Sigmoid colon (tissue), 7 donors: Measurements from ENCODE around the gene ZXDC. TPM values are rescaled to one million over a fixed set of nuclear protein-coding genes. Genes with fewer than 3 reads are reported as not detected.

Experiments
- DNase-seq: peaks from one replicate; pipeline ENCODE4 v3.0.0-alpha.2; 2019
- H3K27ac ChIP-seq, 4 donors: fragments of 200-600 bp; sonication (generic); one replicate each; pipeline ENCODE4 v1.5.1; 2016 to 2019; ENCODE audit warnings: mild to moderate bottlenecking in 1 of 4
- H3K27me3 ChIP-seq, 3 donors: fragments of 200-600 bp; sonication (generic); one replicate each; pipeline ENCODE4 v1.5.1; 2019; ENCODE audit warnings: mild to moderate bottlenecking in 1 of 3
- H3K36me3 ChIP-seq, 4 donors: fragments of 200-600 bp; sonication (generic); one replicate each; pipeline ENCODE4 v1.5.1; 2016 to 2019
- H3K4me1 ChIP-seq, 4 donors: fragments of 200-600 bp; sonication (generic); one replicate each; pipeline ENCODE4 v1.5.1; 2017 to 2019
- H3K4me3 ChIP-seq, 4 donors: fragments of 200-600 bp; sonication (generic); one replicate each; pipeline ENCODE4 v1.5.1; 2017 to 2019; ENCODE audit warnings: mild to moderate bottlenecking in 2 of 4, moderate library complexity in 1 of 4
- H3K9me3 ChIP-seq, 4 donors: fragments of 200-600 bp in 3 of 4; sonication (generic) in 3 of 4; one replicate each; pipeline versions ENCODE4 v1.5.1 to v1.6.1; 2013 to 2019
- EP300 ChIP-seq, 4 donors: sonication (generic); formaldehyde crosslinking; IDR thresholded peaks; one replicate each; pipeline ENCODE4 v1.6.1; 2017; ENCODE audit warnings: antibody characterized with exemption in 4 of 4
- POLR2A ChIP-seq, 2 donors: fragments of 450-650 bp; IDR thresholded peaks; one replicate each; pipeline ENCODE4 v1.6.1; 2016; ENCODE audit warnings: antibody characterized with exemption in 2 of 2, mild to moderate bottlenecking in 2 of 2, moderate library complexity in 2 of 2
- POLR2AphosphoS5 ChIP-seq, 4 donors: sonication (generic); formaldehyde crosslinking; IDR thresholded peaks; one replicate each; pipeline ENCODE4 v1.6.1; 2017; ENCODE audit warnings: antibody characterized with exemption in 4 of 4
- WGBS, 2 donors: extraction: QIAGEN DNeasy Blood & Tissue Kit; methylation state at CpG; one replicate each; pipeline ENCODE4 v1.1.7; 2013; 5-methylcytosine and 5-hydroxymethylcytosine counted together
- intact Hi-C: fragments of 100-400 bp; cut with DNase I; formaldehyde crosslinking; loops from one replicate; pipeline ENCODE4 v1.15.1; 2023
- polyA plus RNA-seq, 3 donors: library from polyadenylated mRNA; stranded (reverse); fragments of 200-250 nt; gene quantifications; one replicate each; pipeline ENCODE4 v1.2.3, GENCODE V29; 2013
- total RNA-seq, 4 donors: library from RNA; depleted of rRNA; stranded (reverse); fragments of >200 nt; gene quantifications; one replicate each; pipeline ENCODE4 v1.1.0, GENCODE V29; 2016
- TF ChIP-seq, protein P1 (sequence below), 4 experiments: fragments of 450-650 bp in 3 of 4; fragments of 200-600 bp in 1 of 4; IDR thresholded peaks; one replicate each; pipeline ENCODE4 v1.5.1; 2016 to 2019; ENCODE audit warnings: antibody characterized with exemption in 4 of 4, mild to moderate bottlenecking in 3 of 4, moderate library complexity in 2 of 4
- donor health status: healthy with polysubstance abuse.
- donor health status: Bipolar disorder and iron deficiency.
- donor health status: healthy.

The ZXDC gene
- total and polyA plus RNA-seq, 7 donors: 5.5 to 33.8 (median 26.4) TPM

DNA sequence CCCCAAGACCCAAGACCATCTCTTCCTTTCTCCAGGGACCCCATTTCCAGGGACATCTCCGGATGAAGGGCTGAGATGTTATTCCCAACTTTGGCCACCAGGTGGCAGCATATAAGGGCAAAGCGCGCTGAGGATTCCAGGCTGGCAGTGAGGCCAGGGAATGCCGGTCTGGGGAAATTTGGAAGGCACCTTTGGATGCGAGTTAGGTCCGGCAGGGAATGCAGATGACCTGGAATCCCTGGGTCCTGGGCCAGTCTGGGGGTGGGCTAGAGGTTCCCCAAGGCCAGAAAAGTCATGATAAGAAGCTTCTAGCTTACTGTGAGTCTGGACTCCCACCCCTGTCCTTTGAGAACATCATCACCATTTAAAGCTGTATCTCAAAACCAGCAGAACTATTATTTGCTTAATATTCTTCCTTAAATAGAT, 46.7 kb upstream of the ZXDC start:
- no peak for TF ChIP-seq POLR2AphosphoS5 (IDR thresholded peaks at IDR 0.05)
- TF ChIP-seq POLR2A (IDR thresholded peaks at IDR 0.05): no peak
- TF ChIP-seq EP300 (IDR thresholded peaks at IDR 0.05): no peak
- TF ChIP-seq, protein P1, sequence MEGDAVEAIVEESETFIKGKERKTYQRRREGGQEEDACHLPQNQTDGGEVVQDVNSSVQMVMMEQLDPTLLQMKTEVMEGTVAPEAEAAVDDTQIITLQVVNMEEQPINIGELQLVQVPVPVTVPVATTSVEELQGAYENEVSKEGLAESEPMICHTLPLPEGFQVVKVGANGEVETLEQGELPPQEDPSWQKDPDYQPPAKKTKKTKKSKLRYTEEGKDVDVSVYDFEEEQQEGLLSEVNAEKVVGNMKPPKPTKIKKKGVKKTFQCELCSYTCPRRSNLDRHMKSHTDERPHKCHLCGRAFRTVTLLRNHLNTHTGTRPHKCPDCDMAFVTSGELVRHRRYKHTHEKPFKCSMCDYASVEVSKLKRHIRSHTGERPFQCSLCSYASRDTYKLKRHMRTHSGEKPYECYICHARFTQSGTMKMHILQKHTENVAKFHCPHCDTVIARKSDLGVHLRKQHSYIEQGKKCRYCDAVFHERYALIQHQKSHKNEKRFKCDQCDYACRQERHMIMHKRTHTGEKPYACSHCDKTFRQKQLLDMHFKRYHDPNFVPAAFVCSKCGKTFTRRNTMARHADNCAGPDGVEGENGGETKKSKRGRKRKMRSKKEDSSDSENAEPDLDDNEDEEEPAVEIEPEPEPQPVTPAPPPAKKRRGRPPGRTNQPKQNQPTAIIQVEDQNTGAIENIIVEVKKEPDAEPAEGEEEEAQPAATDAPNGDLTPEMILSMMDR (IDR thresholded peaks at IDR 0.05): peak; percentile 32 to 92 (median 82)
- Histone ChIP-seq H3K9me3 (no peaks in the 10 kb centered on the region), H3K27ac (no peak overlapping the region), H3K27me3 (peaks cover 8 to 41% (median 15%) of the 10 kb centered on the region in 3 donors), H3K4me3 (no peak overlapping the region), H3K36me3 (no peaks in the 10 kb centered on the region), H3K4me1 (peaks cover 0 to 15% (median 13%) of the 10 kb centered on the region in 4 donors)
- WGBS, 2 donors: 1% methylated on average over 6 of the region's 6 CpGs
- intact Hi-C loops: loop anchor here (10.0 kb wide), 2 partner anchors 132 to 1022 kb away; partner anchors contain the start of gene TXNRD3
- DNase-seq: peak; percentile 71

DNA sequence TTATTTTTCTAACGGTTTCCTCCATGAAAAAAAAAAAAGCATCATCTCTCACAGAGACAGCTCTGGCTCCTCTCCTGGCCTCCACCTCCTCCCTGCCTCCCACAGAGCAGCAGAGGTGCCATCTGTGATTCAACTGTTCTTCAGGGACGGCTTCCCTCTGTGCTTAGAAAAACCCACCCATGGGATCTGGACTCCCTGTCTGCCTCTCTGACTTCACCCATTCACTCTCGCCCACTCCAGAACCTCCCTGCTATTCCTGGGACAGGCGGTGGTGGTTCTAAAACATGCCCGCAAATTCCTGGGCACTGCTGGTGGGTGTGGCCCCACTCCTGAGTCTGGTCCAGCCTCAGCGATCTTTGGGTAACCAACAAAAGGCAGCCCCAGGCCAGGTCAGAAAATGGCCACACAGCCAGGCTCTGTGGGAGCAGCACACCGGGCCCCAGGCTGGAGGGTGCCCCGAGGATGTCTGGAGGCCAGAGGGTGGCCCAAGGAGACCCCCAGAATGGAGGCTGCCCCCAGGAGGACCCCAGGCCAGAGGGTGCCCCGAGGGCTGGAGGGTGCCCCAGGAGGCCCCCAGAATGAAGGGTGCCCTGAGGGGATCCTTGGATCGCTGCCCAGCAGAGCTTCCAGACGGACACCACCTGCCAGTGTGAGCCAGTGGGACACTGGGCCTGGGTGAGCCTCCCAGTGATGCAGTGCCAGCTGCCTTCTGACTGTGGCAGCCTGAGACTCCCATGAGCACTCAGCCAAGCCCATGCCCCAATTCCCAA, 45.6 kb upstream of the ZXDC start:
- H3K27ac ChIP-seq: no peak overlapping the region
- peaks cover 0 to 15% (median 13%) of the 10 kb centered on the region in 4 donors for H3K4me1 ChIP-seq
- no peaks in the 10 kb centered on the region for H3K9me3 ChIP-seq
- intact Hi-C loops: loop anchor here (10.0 kb wide), 2 partner anchors 133 to 1023 kb away; partner anchors contain the start of gene TXNRD3
- 71 to 85% methylated on average over 11 of the region's 11 CpGs for WGBS, 2 donors
- H3K4me3 ChIP-seq: no peak overlapping the region
- peak; percentile 60 for DNase-seq
- H3K36me3 ChIP-seq: no peaks in the 10 kb centered on the region
- TF ChIP-seq POLR2AphosphoS5 (IDR thresholded peaks at IDR 0.05): no peak
- TF ChIP-seq POLR2A (IDR thresholded peaks at IDR 0.05): no peak
- no peak for TF ChIP-seq EP300 (IDR thresholded peaks at IDR 0.05)
- TF ChIP-seq, protein P1 (IDR thresholded peaks at IDR 0.05): no peak
- peaks cover 8 to 42% (median 15%) of the 10 kb centered on the region in 3 donors for H3K27me3 ChIP-seq

DNA sequence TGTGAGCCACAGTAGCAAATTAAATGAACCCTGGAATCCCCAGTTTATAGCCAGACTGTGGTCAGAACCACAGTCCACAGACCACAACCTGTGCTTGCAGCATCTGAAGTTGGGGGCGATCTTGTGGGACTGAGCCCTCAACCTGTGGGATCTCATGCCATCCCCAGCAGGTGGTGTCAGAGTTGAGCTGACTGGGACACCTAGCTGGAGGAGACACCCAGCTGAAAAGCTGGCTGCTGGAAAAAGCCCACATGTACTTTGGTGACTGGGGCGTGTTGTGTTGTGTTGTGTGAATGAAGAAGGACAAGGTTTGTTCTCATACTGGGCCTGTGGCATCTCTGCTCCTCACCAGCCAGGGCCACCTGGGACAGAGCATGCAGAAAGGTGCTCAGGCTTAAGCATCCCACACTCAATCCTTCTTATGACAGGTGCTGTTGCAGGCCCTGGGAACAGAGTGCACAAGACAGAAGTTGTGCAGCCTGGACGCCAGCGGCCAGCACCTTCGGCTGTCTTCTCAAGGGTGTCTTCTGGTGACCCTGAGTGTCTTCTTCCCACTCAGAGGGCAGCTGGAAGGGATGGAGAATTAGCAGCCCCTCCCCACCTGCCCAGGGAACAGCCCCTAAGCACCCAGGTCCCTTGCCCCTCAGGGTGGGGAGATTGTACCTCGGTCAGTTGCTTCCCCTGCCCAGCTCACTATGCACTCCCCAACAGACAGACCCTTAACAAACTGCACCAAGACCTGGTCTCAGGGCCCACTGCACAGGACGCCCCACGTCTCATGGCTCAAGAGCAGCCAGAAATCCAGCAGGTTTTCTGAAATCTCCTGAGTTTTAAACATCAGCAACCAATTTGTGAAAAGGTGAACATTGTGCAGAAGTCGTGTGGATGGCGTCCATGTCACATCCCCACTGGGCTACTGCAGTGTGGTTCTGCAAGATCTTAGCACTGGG, 44.1 kb upstream of the ZXDC start:
- Histone ChIP-seq H3K9me3 (no peaks in the 10 kb centered on the region), H3K36me3 (no peaks in the 10 kb centered on the region), H3K27ac (no peak overlapping the region), H3K4me3 (no peak overlapping the region), H3K4me1 (peaks cover 0 to 13% (median 12%) of the 10 kb centered on the region in 4 donors), H3K27me3 (peaks cover 6 to 29% (median 15%) of the 10 kb centered on the region in 3 donors)
- peak; percentile 28 for DNase-seq
- intact Hi-C loops: loop anchor here (10.0 kb wide), 2 partner anchors 135 to 1025 kb away; partner anchors contain the start of gene TXNRD3
- 85% methylated on average over 10 of the region's 10 CpGs for WGBS, 2 donors
- TF ChIP-seq POLR2A (IDR thresholded peaks at IDR 0.05): no peak
- TF ChIP-seq POLR2AphosphoS5 (IDR thresholded peaks at IDR 0.05): no peak
- TF ChIP-seq, protein P1 (IDR thresholded peaks at IDR 0.05): no peak
- no peak for TF ChIP-seq EP300 (IDR thresholded peaks at IDR 0.05)

DNA sequence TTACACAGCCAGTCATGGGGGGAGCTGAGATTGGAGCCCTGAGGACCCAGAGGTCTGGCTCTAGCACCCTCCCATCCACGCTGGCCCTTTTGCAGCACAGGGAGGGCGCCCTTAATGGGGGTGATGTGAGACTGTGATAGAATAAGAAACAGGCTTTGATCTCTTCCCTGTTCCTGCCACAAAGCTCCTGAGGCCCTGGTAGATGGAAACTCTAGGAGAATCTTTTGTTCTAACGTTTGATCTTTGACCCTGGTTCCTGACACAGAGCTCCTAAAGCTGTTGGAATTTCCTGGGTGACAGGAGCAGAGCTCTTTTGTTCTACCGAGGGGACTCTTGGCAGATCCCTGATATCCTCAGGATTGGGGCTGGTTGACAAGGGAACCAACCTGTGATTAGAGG, 43.1 kb upstream of the ZXDC start:
- WGBS, 2 donors: 45 to 62% methylated on average over 4 of the region's 4 CpGs
- Histone ChIP-seq H3K9me3 (no peaks in the 10 kb centered on the region), H3K4me3 (no peak overlapping the region), H3K36me3 (no peaks in the 10 kb centered on the region), H3K27ac (no peak overlapping the region), H3K4me1 (peaks cover 0 to 3% (median 2%) of the 10 kb centered on the region in 4 donors), H3K27me3 (peaks cover 0 to 19% (median 8%) of the 10 kb centered on the region in 3 donors)
- no peak for TF ChIP-seq POLR2AphosphoS5 (IDR thresholded peaks at IDR 0.05)
- TF ChIP-seq EP300 (IDR thresholded peaks at IDR 0.05): no peak
- TF ChIP-seq, protein P1 (IDR thresholded peaks at IDR 0.05): no peak
- TF ChIP-seq POLR2A (IDR thresholded peaks at IDR 0.05): no peak
- intact Hi-C loops: no loop called here
- peak; percentile 14 for DNase-seq
